Stomach (tissue), 4 donors: ENCODE measurements around the gene PELI2.

Source experiments
- POLR2AphosphoS5 ChIP-seq, 3 donors: sonication (generic); formaldehyde crosslinking; IDR thresholded peaks; one replicate each; pipeline ENCODE4 v1.6.1; 2016; ENCODE audit warnings: antibody characterized with exemption in 3 of 3
- TF ChIP-seq, protein P1 (sequence below), 7 experiments: fragments of 450-650 bp in 4 of 7; fragments of 200-600 bp in 3 of 7; sonication (generic) in 3 of 7; IDR thresholded peaks; one replicate each; pipeline ENCODE4 v1.5.1; 2016 to 2019; ENCODE audit warnings: antibody characterized with exemption in 7 of 7, control low read depth in 2 of 7, mild to moderate bottlenecking in 1 of 7

DNA sequence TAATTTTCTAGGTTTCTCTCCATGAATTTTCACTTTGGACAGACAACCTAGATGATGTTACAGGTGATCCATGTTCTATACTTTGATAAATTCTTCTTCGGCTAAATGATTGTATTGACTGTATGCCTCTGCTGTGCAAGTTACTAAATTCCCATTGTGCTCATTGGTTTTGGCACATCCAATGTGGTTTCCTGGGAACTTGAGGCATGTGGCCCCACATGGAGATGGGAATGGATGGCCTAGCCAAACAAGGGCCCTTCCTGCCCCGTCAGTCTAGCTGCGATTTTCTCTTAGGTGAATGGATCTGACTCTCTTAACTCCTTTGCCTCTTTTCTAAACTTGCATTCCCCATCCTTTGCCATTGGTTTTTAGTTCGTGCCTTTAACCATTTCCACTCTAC lies 186.2 kb downstream of the PELI2 start:
- TF ChIP-seq, protein P1, sequence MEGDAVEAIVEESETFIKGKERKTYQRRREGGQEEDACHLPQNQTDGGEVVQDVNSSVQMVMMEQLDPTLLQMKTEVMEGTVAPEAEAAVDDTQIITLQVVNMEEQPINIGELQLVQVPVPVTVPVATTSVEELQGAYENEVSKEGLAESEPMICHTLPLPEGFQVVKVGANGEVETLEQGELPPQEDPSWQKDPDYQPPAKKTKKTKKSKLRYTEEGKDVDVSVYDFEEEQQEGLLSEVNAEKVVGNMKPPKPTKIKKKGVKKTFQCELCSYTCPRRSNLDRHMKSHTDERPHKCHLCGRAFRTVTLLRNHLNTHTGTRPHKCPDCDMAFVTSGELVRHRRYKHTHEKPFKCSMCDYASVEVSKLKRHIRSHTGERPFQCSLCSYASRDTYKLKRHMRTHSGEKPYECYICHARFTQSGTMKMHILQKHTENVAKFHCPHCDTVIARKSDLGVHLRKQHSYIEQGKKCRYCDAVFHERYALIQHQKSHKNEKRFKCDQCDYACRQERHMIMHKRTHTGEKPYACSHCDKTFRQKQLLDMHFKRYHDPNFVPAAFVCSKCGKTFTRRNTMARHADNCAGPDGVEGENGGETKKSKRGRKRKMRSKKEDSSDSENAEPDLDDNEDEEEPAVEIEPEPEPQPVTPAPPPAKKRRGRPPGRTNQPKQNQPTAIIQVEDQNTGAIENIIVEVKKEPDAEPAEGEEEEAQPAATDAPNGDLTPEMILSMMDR (IDR thresholded peaks at IDR 0.05), result no peak
- no peak for TF ChIP-seq POLR2AphosphoS5 (IDR thresholded peaks at IDR 0.05)
